ENCODE data around the gene ANTXR1.

ANTXR1 gene

GRCh38 chr2:69131983-69132675 lies 119.2 kb downstream of the ANTXR1 start:
- Histone ChIP-seq H3K9me3 (ENCODE audit: severe bottlenecking) (no peaks in the 10 kb centered on the region), H3K4me3 (ENCODE audit: low read depth, low read length) (no peak overlapping the region), H3K27me3 (ENCODE audit: insufficient read depth, low read depth, severe bottlenecking) (no peaks in the 10 kb centered on the region), H3K36me3 (no peaks in the 10 kb centered on the region; the same call in 1 of the 2 replicates), H3K27ac (no peak overlapping the region)
- no peak for TF ChIP-seq CTCF (IDR thresholded peaks at IDR 0.05; ENCODE audit: low read depth, low read length)
- DNase-seq: peak; percentile 30

- no peak overlapping the region for H3K27ac ChIP-seq
- H3K27me3 ChIP-seq (ENCODE audit: insufficient read depth, low read depth, severe bottlenecking): no peaks in the 10 kb centered on the region
- H3K4me3 ChIP-seq (ENCODE audit: low read depth, low read length): no peak overlapping the region
- no peak for TF ChIP-seq CTCF (IDR thresholded peaks at IDR 0.05; ENCODE audit: low read depth, low read length)
- no peak for DNase-seq
- H3K9me3 ChIP-seq (ENCODE audit: severe bottlenecking): no peaks in the 10 kb centered on the region
- H3K36me3 ChIP-seq: no peaks in the 10 kb centered on the region; the same call in 1 of the 2 replicates
Measured at GRCh38 chr2:69132960-69133590, 120.1 kb downstream of the ANTXR1 start.

GRCh38 chr2:69133898-69134297 lies 120.9 kb downstream of the ANTXR1 start:
- no peak for DNase-seq
- Histone ChIP-seq H3K27ac (no peak overlapping the region), H3K27me3 (ENCODE audit: insufficient read depth, low read depth, severe bottlenecking) (no peaks in the 10 kb centered on the region), H3K4me3 (ENCODE audit: low read depth, low read length) (no peak overlapping the region), H3K9me3 (ENCODE audit: severe bottlenecking) (no peaks in the 10 kb centered on the region), H3K36me3 (no peaks in the 10 kb centered on the region; the same call in 1 of the 2 replicates)
- TF ChIP-seq CTCF (IDR thresholded peaks at IDR 0.05; ENCODE audit: low read depth, low read length): no peak

GRCh38 chr2:69134306-69134945 lies 121.4 kb downstream of the ANTXR1 start:
- H3K9me3 ChIP-seq (ENCODE audit: severe bottlenecking): no peaks in the 10 kb centered on the region
- no peak overlapping the region for H3K4me3 ChIP-seq (ENCODE audit: low read depth, low read length)
- DNase-seq: no peak
- no peak overlapping the region for H3K27ac ChIP-seq
- no peaks in the 10 kb centered on the region for H3K36me3 ChIP-seq
- no peak for TF ChIP-seq CTCF (IDR thresholded peaks at IDR 0.05; ENCODE audit: low read depth, low read length)
- H3K27me3 ChIP-seq (ENCODE audit: insufficient read depth, low read depth, severe bottlenecking): no peaks in the 10 kb centered on the region

- TF ChIP-seq CTCF (IDR thresholded peaks at IDR 0.05; ENCODE audit: low read depth, low read length): no peak
- DNase-seq: no peak
- no peaks in the 10 kb centered on the region for H3K9me3 ChIP-seq (ENCODE audit: severe bottlenecking)
- H3K27ac ChIP-seq: no peak overlapping the region
- H3K4me3 ChIP-seq (ENCODE audit: low read depth, low read length): no peak overlapping the region
- H3K27me3 ChIP-seq (ENCODE audit: insufficient read depth, low read depth, severe bottlenecking): no peaks in the 10 kb centered on the region
- H3K36me3 ChIP-seq: no peaks in the 10 kb centered on the region
Measured at GRCh38 chr2:69138247-69138772, 125.3 kb downstream of the ANTXR1 start.
